ENCODE measurements around the gene USP3. TPM values are rescaled to one million over a fixed set of nuclear protein-coding genes. Genes with fewer than 3 reads are reported as not detected.

The USP3 gene
- total and polyA plus RNA-seq, 2 of the 13 experiments (the other 11 are each of a cell fraction or from before 2014, with no cell fraction given), result 14.3 to 61.2 TPM

DNA sequence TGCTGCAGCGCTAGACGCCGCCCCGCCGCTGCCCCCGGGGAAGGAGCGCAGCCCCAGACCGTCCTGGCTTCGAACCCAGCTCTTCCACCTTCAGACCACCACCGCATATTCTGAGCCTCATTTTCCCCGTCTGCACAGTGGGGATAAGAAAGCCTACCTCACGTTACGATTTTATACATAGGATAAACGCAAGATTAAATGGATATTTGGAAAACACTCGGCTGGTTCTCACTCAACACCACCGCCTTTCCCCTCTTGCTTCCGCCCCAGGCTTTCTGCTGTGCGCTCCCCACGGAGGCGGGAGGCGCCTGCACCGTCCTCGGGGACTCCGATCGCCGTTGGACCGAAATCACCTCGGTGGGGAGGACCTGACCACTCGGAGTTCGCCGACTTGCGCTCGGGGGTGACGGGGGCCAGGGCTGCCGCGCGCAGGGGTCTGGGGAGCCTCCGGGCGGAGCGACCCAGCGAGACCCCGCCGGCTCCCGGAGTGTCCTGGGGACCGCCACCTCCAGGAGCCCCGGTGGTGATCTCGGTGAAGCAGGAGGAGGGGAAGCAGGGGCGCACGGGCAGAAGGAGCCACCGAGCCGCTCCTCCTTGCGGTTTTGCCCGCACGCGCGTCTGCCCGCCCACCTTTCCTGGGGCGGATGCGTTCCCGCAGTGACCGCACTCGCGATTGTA lies 96.8 kb downstream of the USP3 start (continued):
- TF ChIP-seq ZNF674 (CRISPR knock-in tag; IDR thresholded peaks at IDR 0.05; ENCODE audit: low read depth) (no peak), MYC (CRISPR knock-in tag; IDR thresholded peaks at IDR 0.05; ENCODE audit: borderline replicate concordance) (peak; percentile 56), MAZ (IDR thresholded peaks at IDR 0.05; ENCODE audit: borderline replicate concordance, low read depth, low read length) (no peak), MAZ (CRISPR knock-in tag; IDR thresholded peaks at IDR 0.05; ENCODE audit: low read depth) (no peak), NR2F1 (CRISPR knock-in tag; IDR thresholded peaks at IDR 0.05) (no peak), ARNT (IDR thresholded peaks at IDR 0.05) (no peak), ZNF614 (CRISPR knock-in tag; IDR thresholded peaks at IDR 0.05; ENCODE audit: borderline replicate concordance) (0 out of 2 replicates have a peak, but pooled peaks have one; percentile 6), JARID2 (CRISPR knock-in tag; IDR thresholded peaks at IDR 0.05; ENCODE audit: insufficient replicate concordance) (no peak), POLR2A (IDR thresholded peaks at IDR 0.05; ENCODE audit: insufficient read depth in 1 of 2, low read depth in 2 of 2, low read length in 2 of 2) (no peak; a peak in 1 of 4 replicates)
- TF ChIP-seq, protein P1, sequence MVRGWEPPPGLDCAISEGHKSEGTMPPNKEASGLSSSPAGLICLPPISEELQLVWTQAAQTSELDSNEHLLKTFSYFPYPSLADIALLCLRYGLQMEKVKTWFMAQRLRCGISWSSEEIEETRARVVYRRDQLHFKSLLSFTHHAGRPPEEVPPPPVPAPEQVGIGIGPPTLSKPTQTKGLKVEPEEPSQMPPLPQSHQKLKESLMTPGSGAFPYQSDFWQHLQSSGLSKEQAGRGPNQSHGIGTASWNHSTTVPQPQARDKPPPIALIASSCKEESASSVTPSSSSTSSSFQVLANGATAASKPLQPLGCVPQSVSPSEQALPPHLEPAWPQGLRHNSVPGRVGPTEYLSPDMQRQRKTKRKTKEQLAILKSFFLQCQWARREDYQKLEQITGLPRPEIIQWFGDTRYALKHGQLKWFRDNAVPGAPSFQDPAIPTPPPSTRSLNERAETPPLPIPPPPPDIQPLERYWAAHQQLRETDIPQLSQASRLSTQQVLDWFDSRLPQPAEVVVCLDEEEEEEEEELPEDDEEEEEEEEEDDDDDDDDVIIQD (CRISPR knock-in tag; IDR thresholded peaks at IDR 0.05; ENCODE audit: low read depth), result no peak
- TF ChIP-seq, protein P2, sequence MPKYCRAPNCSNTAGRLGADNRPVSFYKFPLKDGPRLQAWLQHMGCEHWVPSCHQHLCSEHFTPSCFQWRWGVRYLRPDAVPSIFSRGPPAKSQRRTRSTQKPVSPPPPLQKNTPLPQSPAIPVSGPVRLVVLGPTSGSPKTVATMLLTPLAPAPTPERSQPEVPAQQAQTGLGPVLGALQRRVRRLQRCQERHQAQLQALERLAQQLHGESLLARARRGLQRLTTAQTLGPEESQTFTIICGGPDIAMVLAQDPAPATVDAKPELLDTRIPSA (CRISPR knock-in tag; IDR thresholded peaks at IDR 0.05; ENCODE audit: borderline replicate concordance), result no peak
- TF ChIP-seq, protein P3, sequence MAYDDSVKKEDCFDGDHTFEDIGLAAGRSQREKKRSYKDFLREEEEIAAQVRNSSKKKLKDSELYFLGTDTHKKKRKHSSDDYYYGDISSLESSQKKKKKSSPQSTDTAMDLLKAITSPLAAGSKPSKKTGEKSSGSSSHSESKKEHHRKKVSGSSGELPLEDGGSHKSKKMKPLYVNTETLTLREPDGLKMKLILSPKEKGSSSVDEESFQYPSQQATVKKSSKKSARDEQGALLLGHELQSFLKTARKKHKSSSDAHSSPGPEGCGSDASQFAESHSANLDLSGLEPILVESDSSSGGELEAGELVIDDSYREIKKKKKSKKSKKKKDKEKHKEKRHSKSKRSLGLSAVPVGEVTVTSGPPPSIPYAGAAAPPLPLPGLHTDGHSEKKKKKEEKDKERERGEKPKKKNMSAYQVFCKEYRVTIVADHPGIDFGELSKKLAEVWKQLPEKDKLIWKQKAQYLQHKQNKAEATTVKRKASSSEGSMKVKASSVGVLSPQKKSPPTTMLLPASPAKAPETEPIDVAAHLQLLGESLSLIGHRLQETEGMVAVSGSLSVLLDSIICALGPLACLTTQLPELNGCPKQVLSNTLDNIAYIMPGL (CRISPR knock-in tag; IDR thresholded peaks at IDR 0.05; ENCODE audit: borderline replicate concordance in 1 of 2, low read depth in 1 of 2), result peak in 1 of 2 experiments; percentile 33; a peak in 1 of 4 replicates
- TF ChIP-seq, protein P4, sequence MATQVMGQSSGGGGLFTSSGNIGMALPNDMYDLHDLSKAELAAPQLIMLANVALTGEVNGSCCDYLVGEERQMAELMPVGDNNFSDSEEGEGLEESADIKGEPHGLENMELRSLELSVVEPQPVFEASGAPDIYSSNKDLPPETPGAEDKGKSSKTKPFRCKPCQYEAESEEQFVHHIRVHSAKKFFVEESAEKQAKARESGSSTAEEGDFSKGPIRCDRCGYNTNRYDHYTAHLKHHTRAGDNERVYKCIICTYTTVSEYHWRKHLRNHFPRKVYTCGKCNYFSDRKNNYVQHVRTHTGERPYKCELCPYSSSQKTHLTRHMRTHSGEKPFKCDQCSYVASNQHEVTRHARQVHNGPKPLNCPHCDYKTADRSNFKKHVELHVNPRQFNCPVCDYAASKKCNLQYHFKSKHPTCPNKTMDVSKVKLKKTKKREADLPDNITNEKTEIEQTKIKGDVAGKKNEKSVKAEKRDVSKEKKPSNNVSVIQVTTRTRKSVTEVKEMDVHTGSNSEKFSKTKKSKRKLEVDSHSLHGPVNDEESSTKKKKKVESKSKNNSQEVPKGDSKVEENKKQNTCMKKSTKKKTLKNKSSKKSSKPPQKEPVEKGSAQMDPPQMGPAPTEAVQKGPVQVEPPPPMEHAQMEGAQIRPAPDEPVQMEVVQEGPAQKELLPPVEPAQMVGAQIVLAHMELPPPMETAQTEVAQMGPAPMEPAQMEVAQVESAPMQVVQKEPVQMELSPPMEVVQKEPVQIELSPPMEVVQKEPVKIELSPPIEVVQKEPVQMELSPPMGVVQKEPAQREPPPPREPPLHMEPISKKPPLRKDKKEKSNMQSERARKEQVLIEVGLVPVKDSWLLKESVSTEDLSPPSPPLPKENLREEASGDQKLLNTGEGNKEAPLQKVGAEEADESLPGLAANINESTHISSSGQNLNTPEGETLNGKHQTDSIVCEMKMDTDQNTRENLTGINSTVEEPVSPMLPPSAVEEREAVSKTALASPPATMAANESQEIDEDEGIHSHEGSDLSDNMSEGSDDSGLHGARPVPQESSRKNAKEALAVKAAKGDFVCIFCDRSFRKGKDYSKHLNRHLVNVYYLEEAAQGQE (IDR thresholded peaks at IDR 0.05; ENCODE audit: borderline replicate concordance in 1 of 2, low read depth in 1 of 2, low read length in 2 of 2), result no peak
- TF ChIP-seq, protein P5, sequence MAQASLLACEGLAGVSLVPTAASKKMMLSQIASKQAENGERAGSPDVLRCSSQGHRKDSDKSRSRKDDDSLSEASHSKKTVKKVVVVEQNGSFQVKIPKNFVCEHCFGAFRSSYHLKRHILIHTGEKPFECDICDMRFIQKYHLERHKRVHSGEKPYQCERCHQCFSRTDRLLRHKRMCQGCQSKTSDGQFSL (CRISPR knock-in tag; IDR thresholded peaks at IDR 0.05), result peak; percentile 60; the same call in 1 of the 2 replicates
- TF ChIP-seq, protein P6, sequence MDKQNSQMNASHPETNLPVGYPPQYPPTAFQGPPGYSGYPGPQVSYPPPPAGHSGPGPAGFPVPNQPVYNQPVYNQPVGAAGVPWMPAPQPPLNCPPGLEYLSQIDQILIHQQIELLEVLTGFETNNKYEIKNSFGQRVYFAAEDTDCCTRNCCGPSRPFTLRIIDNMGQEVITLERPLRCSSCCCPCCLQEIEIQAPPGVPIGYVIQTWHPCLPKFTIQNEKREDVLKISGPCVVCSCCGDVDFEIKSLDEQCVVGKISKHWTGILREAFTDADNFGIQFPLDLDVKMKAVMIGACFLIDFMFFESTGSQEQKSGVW (CRISPR knock-in tag; IDR thresholded peaks at IDR 0.05; ENCODE audit: borderline replicate concordance), result no peak

Measured in HepG2 (cell line).